OCI-LY7 (cell line): ENCODE measurements around the gene DNAJC7. TPM values are rescaled to one million over a fixed set of nuclear protein-coding genes. Genes with fewer than 3 reads are reported as not detected.
A peak's percentile ranks its signal among the peaks of the same experiment; 100 is the strongest.

Source experiments
- BruUV-seq: library from RNA; stranded (reverse); fragments of 400-500 nt; replicated peaks from 2 replicates; lab custom pipeline; 2021; lab: Mats Ljungman, UMichigan
- CTCF ChIA-PET: fragments of 300-600 bp; sonication (Branson Sonifier 250); formaldehyde crosslinking; loops from one replicate; lab custom pipeline; 2022; ENCODE audit warnings: antibody characterized with exemption; ENCODE audit not compliant: unreplicated experiment; lab: Charles Lee
- POLR2A ChIA-PET: fragments of 300-600 bp; sonication (Branson Sonifier 250); formaldehyde crosslinking; loops from one replicate; lab custom pipeline; 2022; ENCODE audit warnings: antibody characterized with exemption; lab: Charles Lee
- DNase-seq: peaks from one replicate; pipeline ENCODE4 v3.0.0-alpha.2; 2015; ENCODE audit warnings: low spot score
- H2AFZ ChIP-seq: fragments of 200-600 bp; sonication (generic), shearing (Covaris generic); 2 replicates; pipeline ENCODE4 v1.6.1; 2014; ENCODE audit warnings: mild to moderate bottlenecking, antibody characterized with exemption, low read length, moderate library complexity
- H3K27ac ChIP-seq: fragments of 200-600 bp; sonication (generic); 2 replicates; pipeline ENCODE4 v1.5.1; 2014; ENCODE audit warnings: mixed run types, low read depth, mild to moderate bottlenecking, moderate library complexity, low read length, inconsistent platforms; ENCODE audit not compliant: poor library complexity, severe bottlenecking
- H3K36me3 ChIP-seq: fragments of 200-600 bp; sonication (generic); 2 replicates; pipeline ENCODE4 v1.6.1; 2014; ENCODE audit warnings: mild to moderate bottlenecking, antibody characterized with exemption, low read length, moderate library complexity, mixed read lengths; ENCODE audit not compliant: insufficient read depth
- H3K4me1 ChIP-seq: fragments of 200-600 bp; sonication (generic); 2 replicates; pipeline ENCODE4 v1.5.1; 2014; ENCODE audit warnings: mild to moderate bottlenecking, low read length; ENCODE audit not compliant: insufficient read depth, poor library complexity, severe bottlenecking
- H3K4me2 ChIP-seq: fragments of 200-600 bp; sonication (generic); 2 replicates; pipeline ENCODE4 v1.6.1; 2014; ENCODE audit warnings: mild to moderate bottlenecking, low read length
- H3K4me3 ChIP-seq: fragments of 200-600 bp; sonication (generic); 2 replicates; pipeline ENCODE4 v1.5.1; 2014; ENCODE audit warnings: mild to moderate bottlenecking, low read depth, low read length; ENCODE audit not compliant: poor library complexity, severe bottlenecking
- H3K79me2 ChIP-seq: fragments of 200-600 bp; sonication (generic); 2 replicates; pipeline ENCODE4 v1.6.1; 2016; ENCODE audit warnings: low read depth, mild to moderate bottlenecking, low read length, moderate library complexity, mixed read lengths; ENCODE audit not compliant: insufficient read depth
- H3K9me2 ChIP-seq: fragments of 200-600 bp; sonication (generic); 2 replicates; pipeline ENCODE4 v1.6.1; 2016; ENCODE audit warnings: mild to moderate bottlenecking, low read length, mixed read lengths; ENCODE audit not compliant: insufficient read depth
- H3K9me3 ChIP-seq: fragments of 200-600 bp; sonication (generic); 2 replicates; pipeline ENCODE4 v1.6.1; 2014; ENCODE audit warnings: mild to moderate bottlenecking, mixed run types, low read length, mixed read lengths
- H4K20me1 ChIP-seq: fragments of 200-600 bp; sonication (generic); 2 replicates; pipeline ENCODE4 v1.6.1; 2014; ENCODE audit warnings: mild to moderate bottlenecking, antibody characterized with exemption, low read length, moderate library complexity, mixed read lengths; ENCODE audit not compliant: insufficient read depth
- EZH2phosphoT487 ChIP-seq: fragments of 200-600 bp; sonication (generic); IDR thresholded peaks from 2 replicates; pipeline ENCODE4 v1.6.1; 2018; ENCODE audit warnings: low read depth, borderline replicate concordance, mild to moderate bottlenecking, mixed run types, antibody characterized with exemption, low read length, moderate library complexity, mixed read lengths
- intact Hi-C: fragments of 100-400 bp; cut with micrococcal nuclease; formaldehyde crosslinking; loops from one replicate; pipeline ENCODE4 v1.10.0; 2022; ENCODE audit not compliant: unreplicated experiment
- total RNA-seq, 2 experiments: library from RNA; depleted of rRNA in 1 of 2; stranded (reverse); fragments of >200 nt in 1 of 2; shearing (Covaris generic) in 1 of 2; gene quantifications; 2 replicates each; pipeline ENCODE4 v1.2.3, GENCODE V29; 2014 to 2022
- TF ChIP-seq, protein P1 (sequence below): fragments of 200-600 bp; sonication (generic); conservative IDR thresholded peaks from 2 replicates; pipeline ENCODE4 v1.5.1; 2014; ENCODE audit warnings: mild to moderate bottlenecking, antibody characterized with exemption, low read length, moderate library complexity, mixed read lengths

DNAJC7 gene
- total RNA-seq, 2 experiments from 2014 or later = 76.4 to 124 TPM

DNA sequence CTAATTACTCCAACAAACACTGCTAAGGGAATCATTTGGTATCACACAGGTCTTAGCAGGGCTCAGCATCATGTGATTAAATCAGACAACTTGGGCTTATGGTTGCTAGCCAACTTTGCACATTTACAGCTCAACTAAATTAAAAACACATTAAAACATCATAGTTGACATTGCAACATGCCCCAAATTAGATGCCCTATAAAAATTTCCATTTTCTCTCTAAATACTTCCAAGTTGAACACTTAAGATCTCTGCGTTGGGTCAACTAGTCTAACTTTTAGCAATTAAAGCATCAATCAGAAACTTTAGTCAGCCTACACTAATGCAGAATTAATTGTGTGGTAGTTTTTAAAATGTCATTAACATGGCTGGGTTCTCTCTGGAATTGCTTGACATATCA lies 12.1 kb downstream of the DNAJC7 start:
- Histone ChIP-seq H3K27ac (no peak overlapping the region), H3K4me1 (no peaks in the 10 kb centered on the region)
- CTCF ChIA-PET = interaction anchor here (1.0 kb wide), 1 partner anchor 11 kb away, joined by 3 read pairs; the partner anchor contains the start of gene DNAJC7

DNA sequence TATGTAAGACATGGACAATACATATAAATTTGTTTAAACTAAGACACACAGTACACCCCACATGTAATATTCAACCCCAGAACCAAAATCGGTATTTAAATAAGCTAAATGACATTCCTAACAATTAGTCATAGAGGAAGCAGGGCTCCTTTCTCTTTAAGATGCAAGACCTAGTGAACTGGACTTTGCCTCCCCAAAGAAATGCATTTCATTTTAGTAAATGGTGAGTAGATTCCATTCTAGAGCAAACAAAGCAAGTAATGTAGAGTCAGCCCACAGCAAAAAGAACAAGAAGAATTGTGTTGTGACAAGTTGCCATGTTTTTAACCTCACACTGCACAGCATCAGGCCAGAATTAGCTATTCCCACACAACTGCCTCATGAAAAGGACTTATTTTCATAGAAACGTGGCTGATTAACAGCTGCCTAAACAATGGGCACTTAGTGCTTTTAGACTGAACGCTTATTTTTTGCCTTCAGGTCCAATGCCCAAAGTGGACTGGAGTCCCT lies 14.4 kb downstream of the DNAJC7 start:
- TF ChIP-seq EZH2phosphoT487 = no peak
- TF ChIP-seq, protein P1, sequence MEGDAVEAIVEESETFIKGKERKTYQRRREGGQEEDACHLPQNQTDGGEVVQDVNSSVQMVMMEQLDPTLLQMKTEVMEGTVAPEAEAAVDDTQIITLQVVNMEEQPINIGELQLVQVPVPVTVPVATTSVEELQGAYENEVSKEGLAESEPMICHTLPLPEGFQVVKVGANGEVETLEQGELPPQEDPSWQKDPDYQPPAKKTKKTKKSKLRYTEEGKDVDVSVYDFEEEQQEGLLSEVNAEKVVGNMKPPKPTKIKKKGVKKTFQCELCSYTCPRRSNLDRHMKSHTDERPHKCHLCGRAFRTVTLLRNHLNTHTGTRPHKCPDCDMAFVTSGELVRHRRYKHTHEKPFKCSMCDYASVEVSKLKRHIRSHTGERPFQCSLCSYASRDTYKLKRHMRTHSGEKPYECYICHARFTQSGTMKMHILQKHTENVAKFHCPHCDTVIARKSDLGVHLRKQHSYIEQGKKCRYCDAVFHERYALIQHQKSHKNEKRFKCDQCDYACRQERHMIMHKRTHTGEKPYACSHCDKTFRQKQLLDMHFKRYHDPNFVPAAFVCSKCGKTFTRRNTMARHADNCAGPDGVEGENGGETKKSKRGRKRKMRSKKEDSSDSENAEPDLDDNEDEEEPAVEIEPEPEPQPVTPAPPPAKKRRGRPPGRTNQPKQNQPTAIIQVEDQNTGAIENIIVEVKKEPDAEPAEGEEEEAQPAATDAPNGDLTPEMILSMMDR = no peak
- no peak overlapping the region for H2AFZ ChIP-seq
- H3K79me2 ChIP-seq = peaks cover 75% of the 10 kb centered on the region
- no peak overlapping the region for H3K27ac ChIP-seq
- peaks cover 10% of the 10 kb centered on the region for H3K4me1 ChIP-seq
- BruUV-seq = no TSS peak
- no peaks in the 10 kb centered on the region for H3K9me3 ChIP-seq
- no peaks in the 10 kb centered on the region for H3K9me2 ChIP-seq
- peaks cover 76% of the 10 kb centered on the region for H3K36me3 ChIP-seq
- no peak overlapping the region for H3K4me3 ChIP-seq
- H3K4me2 ChIP-seq = no peak overlapping the region
- ChIA-PET POLR2A (interaction anchor here (0.7 to 1.2 kb wide), 3 partner anchors 15 to 63 kb away, joined by 3 to 7 read pairs (median 3); partner anchors contain the start of gene DNAJC7), CTCF (no interaction called here)
- no peaks in the 10 kb centered on the region; the same call in 1 of the 2 replicates for H4K20me1 ChIP-seq
- intact Hi-C loops = no loop called here
- no peak for DNase-seq

More for the DNA sequence above, 12.1 kb downstream of the DNAJC7 start:
- peaks cover 98% of the 10 kb centered on the region for H3K79me2 ChIP-seq
- H4K20me1 ChIP-seq = peaks cover 7% of the 10 kb centered on the region; the same call in 1 of the 2 replicates
- intact Hi-C loops = no loop called here
- H3K4me3 ChIP-seq = no peak overlapping the region
- DNase-seq = no peak
- POLR2A ChIA-PET = interaction anchor here (0.5 to 1.3 kb wide), 3 partner anchors 12 to 1705 kb away, joined by 3 read pairs; partner anchors contain the start of gene DNAJC7
- H3K9me3 ChIP-seq = no peaks in the 10 kb centered on the region
- H3K9me2 ChIP-seq = no peaks in the 10 kb centered on the region
- TF ChIP-seq EZH2phosphoT487 = no peak
- TF ChIP-seq, protein P1 = no peak
- TSS peak; percentile 28 for BruUV-seq
- H2AFZ ChIP-seq = no peak overlapping the region
- H3K4me2 ChIP-seq = no peak overlapping the region
- peaks cover 69% of the 10 kb centered on the region for H3K36me3 ChIP-seq

DNA sequence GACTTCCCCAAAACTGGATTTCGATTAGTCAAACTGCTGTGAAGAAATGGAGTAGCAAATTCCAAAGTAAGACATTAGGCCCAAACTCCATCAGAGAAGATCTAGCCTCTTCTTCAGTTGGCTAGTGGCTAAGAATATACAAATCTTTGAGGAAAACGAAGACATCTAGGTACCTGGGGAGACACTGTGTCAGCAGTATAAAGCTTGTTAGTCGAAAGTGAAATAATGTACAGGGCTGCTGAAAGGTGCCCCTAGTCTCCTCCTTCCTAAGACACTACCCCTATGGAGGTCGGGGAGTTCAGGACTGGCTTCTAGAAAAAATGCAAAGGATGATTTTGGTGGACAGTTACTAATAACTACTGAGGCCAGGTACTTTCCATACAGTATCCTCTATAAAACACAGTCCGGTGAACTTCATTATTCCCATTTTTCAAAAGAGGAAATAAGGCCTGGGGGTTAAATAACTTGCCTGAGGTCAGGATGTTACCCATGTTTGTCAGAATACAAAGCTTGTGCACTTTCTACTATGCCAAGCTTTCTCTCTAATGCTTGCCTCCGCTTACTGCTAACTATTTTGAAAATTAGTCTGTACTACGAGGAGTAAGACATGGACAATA lies 15.0 kb downstream of the DNAJC7 start:
- no peak overlapping the region for H3K4me2 ChIP-seq
- no peak overlapping the region for H2AFZ ChIP-seq
- POLR2A ChIA-PET = interaction anchor here (1.2 kb wide), 1 partner anchor 16 kb away, joined by 7 read pairs; the partner anchor contains the start of gene DNAJC7
- no peak overlapping the region for H3K4me3 ChIP-seq
- H3K79me2 ChIP-seq = peaks cover 69% of the 10 kb centered on the region
- no peaks in the 10 kb centered on the region for H3K9me2 ChIP-seq
- intact Hi-C loops = no loop called here
- no peak for DNase-seq
- no peaks in the 10 kb centered on the region; the same call in 1 of the 2 replicates for H4K20me1 ChIP-seq
- TSS peak; percentile 20 for BruUV-seq
- TF ChIP-seq, protein P1 = no peak
- no peak for TF ChIP-seq EZH2phosphoT487
- peaks cover 16% of the 10 kb centered on the region for H3K4me1 ChIP-seq
- H3K27ac ChIP-seq = no peak overlapping the region
- no peaks in the 10 kb centered on the region for H3K9me3 ChIP-seq
- H3K36me3 ChIP-seq = peaks cover 79% of the 10 kb centered on the region
- CTCF ChIA-PET = no interaction called here
